Measurements from ENCODE around the gene IGSF23. TPM values are rescaled to one million over a fixed set of nuclear protein-coding genes. Genes with fewer than 3 reads are reported as not detected.

The IGSF23 gene
- total and polyA plus RNA-seq, 2 of the 13 experiments (the other 11 are each of a cell fraction or from before 2014, with no cell fraction given): 2.3 to 8.8 TPM

GRCh38 chr19:44636439-44637389, 23.4 kb downstream of the IGSF23 start:
- POLR2A ChIA-PET: interaction anchor here (0.6 to 3.0 kb wide), 10 partner anchors 10 to 108 kb away, joined by 3 to 68 read pairs (median 5); partner anchors contain the start of gene IGSF23
- H3K9me3 ChIP-seq (ENCODE audit: low read length): no peaks in the 10 kb centered on the region
- no peaks in the 10 kb centered on the region for H3K27me3 ChIP-seq (ENCODE audit: control insufficient read depth in 1 of 2, insufficient read depth in 2 of 2, low read length in 2 of 2)
- peak; percentile 91 for ATAC-seq
- H4K20me1 ChIP-seq (ENCODE audit: insufficient read depth, low read length): no peaks in the 10 kb centered on the region
- in situ Hi-C loops (cut with HindIII; ENCODE audit: extremely low pct_ligation_motif_present, low pct_unique_long_range_greater_than_20kb) (no loop called here), intact Hi-C loops (cut with micrococcal nuclease; ENCODE audit: unreplicated experiment) (loop anchor here (2.0 kb wide), 1 partner anchor 24 kb away; the partner anchor contains the start of gene IGSF23)
- no peak overlapping the region for H2AFZ ChIP-seq (ENCODE audit: low read length)
- WGBS (ENCODE audit: low lambda C conversion rate): 50% methylated on average over 11 of the region's 11 CpGs
- H3K9ac ChIP-seq (ENCODE audit: insufficient read depth, low read depth, low read length): no peak overlapping the region
- peak; percentile 82 for DNase-seq (ENCODE audit: low spot score)
- H3K36me3 ChIP-seq (replicated peaks in 1 of 2; ENCODE audit: control insufficient read depth in 1 of 2, insufficient read depth in 2 of 2, low read length in 2 of 2): peaks cover 0 to 3% of the 10 kb centered on the region in 2 experiments; a peak in 1 of 5 replicates
- H3K4me1 ChIP-seq (ENCODE audit: insufficient read depth, low read length): peaks cover 68% of the 10 kb centered on the region
- CTCF ChIA-PET (ENCODE audit: low intra/inter-chr PET ratio, low total read pairs): no interaction called here
- no TSS peak for BruUV-seq (replicated peaks)
- no peaks in the 10 kb centered on the region for H3K79me2 ChIP-seq (ENCODE audit: insufficient read depth, low read length)
- peak; percentile 73 for FAIRE-seq
- peak overlapping the region; percentile 72 for H3K27ac ChIP-seq (ENCODE audit: extremely low read length, insufficient read depth, low read length)
- H3K4me3 ChIP-seq (replicated peaks in 1 of 3; ENCODE audit: insufficient read depth in 1 of 3, low read depth in 2 of 3, low read length in 3 of 3): 0 out of 6 replicates have a peak overlapping the region, but pooled peaks of 1 of the 3 experiments have one; percentile 14
- H3K4me2 ChIP-seq (ENCODE audit: low read depth, low read length): peak overlapping the region; percentile 53
- no peak for TF ChIP-seq ZNF30 (CRISPR knock-in tag; IDR thresholded peaks at IDR 0.05)
- TF ChIP-seq SRSF9 (IDR thresholded peaks at IDR 0.05; ENCODE audit: borderline replicate concordance, insufficient read depth, low read depth, low read length, poor library complexity, severe bottlenecking): no peak
- TF ChIP-seq SIX1 (CRISPR knock-in tag; IDR thresholded peaks at IDR 0.05; ENCODE audit: borderline replicate concordance): no peak
- TF ChIP-seq ZNF274 (CRISPR knock-in tag; IDR thresholded peaks at IDR 0.05): no peak
- TF ChIP-seq ZNF597 (CRISPR knock-in tag; IDR thresholded peaks at IDR 0.05): no peak
- TF ChIP-seq ARID5B (CRISPR knock-in tag; IDR thresholded peaks at IDR 0.05): peak; percentile 69
- no peak for TF ChIP-seq HNRNPL (IDR thresholded peaks at IDR 0.05; ENCODE audit: low read depth, low read length)
- no peak for TF ChIP-seq ZNF282 (IDR thresholded peaks at IDR 0.05; ENCODE audit: partially characterized antibody)
- peak; percentile 53; the same call in 1 of the 2 replicates for TF ChIP-seq RARA (CRISPR knock-in tag; IDR thresholded peaks at IDR 0.05)
- no peak for TF ChIP-seq FUBP1 (CRISPR knock-in tag; IDR thresholded peaks at IDR 0.05; ENCODE audit: borderline replicate concordance)
- no peak for TF ChIP-seq BCL3 (CRISPR knock-in tag; IDR thresholded peaks at IDR 0.05)
- TF ChIP-seq JARID2 (CRISPR knock-in tag; IDR thresholded peaks at IDR 0.05; ENCODE audit: insufficient replicate concordance): no peak
- peak in 1 of 2 experiments; percentile 58; a peak in 2 of 4 replicates for TF ChIP-seq EP300 (IDR thresholded peaks at IDR 0.05; ENCODE audit: low read depth in 2 of 2, low read length in 2 of 2)
- no peak for TF ChIP-seq EP300 (CRISPR knock-in tag; IDR thresholded peaks at IDR 0.05; ENCODE audit: borderline replicate concordance)
